Kidney tubule cell (primary cell): ENCODE data around the gene ZNF582.

Source experiments
- DNase-seq: peaks from one replicate; pipeline ENCODE4 v3.0.0-alpha.2; 2018; ENCODE audit warnings: low spot score

The ZNF582 gene

GRCh38 chr19:56393119-56394012, at the start of gene ZNF582:
Gene ZNF582, minus strand, starts transcription at chr19:56393534. Its CDS starts 1,782 bp downstream, at chr19:56391752.
- DNase-seq: peak; percentile 94

- no peak for DNase-seq
These were observed 48.0 kb upstream of the ZNF582 start for GRCh38 chr19:56441206-56441792.

- DNase-seq: no peak
These were observed 30.6 kb upstream of the ZNF582 start for GRCh38 chr19:56423985-56424353.

GRCh38 chr19:56423276-56423984, 30.1 kb upstream of the ZNF582 start:
- no peak for DNase-seq

GRCh38 chr19:56405062-56405461, 11.7 kb upstream of the ZNF582 start:
- no peak for DNase-seq

- DNase-seq: no peak
These were observed 11.3 kb upstream of the ZNF582 start for GRCh38 chr19:56404705-56405056.

GRCh38 chr19:56403764-56404704, 10.7 kb upstream of the ZNF582 start, which contains the start of gene ZNF583:
Gene ZNF583, plus strand, starts transcription at chr19:56404332. Its CDS starts 2,783 bp downstream, at chr19:56407115.
- DNase-seq: peak; percentile 95

- DNase-seq: no peak
These were observed 9.9 kb upstream of the ZNF582 start for GRCh38 chr19:56403261-56403660.

GRCh38 chr19:56400485-56400884, 7.2 kb upstream of the ZNF582 start:
- no peak for DNase-seq

- no peak for DNase-seq
These were observed 5.5 kb upstream of the ZNF582 start for GRCh38 chr19:56398809-56399208.

GRCh38 chr19:56383826-56384605, 9.3 kb downstream of the ZNF582 start:
- peak; percentile 91 for DNase-seq

GRCh38 chr19:56377105-56377924, 16.0 kb downstream of the ZNF582 start:
- DNase-seq: peak; percentile 10

GRCh38 chr19:56372281-56372680, 21.1 kb downstream of the ZNF582 start:
- DNase-seq: peak; percentile 6

GRCh38 chr19:56369886-56370676, 23.3 kb downstream of the ZNF582 start:
- DNase-seq: no peak

- peak; percentile 96 for DNase-seq
These were observed 25.3 kb downstream of the ZNF582 start for GRCh38 chr19:56367829-56368711.

GRCh38 chr19:56360841-56361240, 32.5 kb downstream of the ZNF582 start:
- no peak for DNase-seq

GRCh38 chr19:56356944-56357343, 36.4 kb downstream of the ZNF582 start:
- DNase-seq: no peak

- no peak for DNase-seq
These were observed 37.8 kb downstream of the ZNF582 start for GRCh38 chr19:56355517-56355916.
